GM19035 (cell line): ENCODE data around the gene AK5.

Source experiments
- ATAC-seq: cut with Tn5 transposase; IDR thresholded peaks from one replicate; pipeline ENCODE4 v1.9.1; 2021; ENCODE audit not compliant: unreplicated experiment

AK5 gene

GRCh38 chr1:77579547-77579946 is 297.7 kb downstream of the AK5 start:
- no peak for ATAC-seq

- no peak for ATAC-seq
These were observed 301.1 kb downstream of the AK5 start for GRCh38 chr1:77582905-77583304.

- ATAC-seq, result no peak
These were observed 301.7 kb downstream of the AK5 start for GRCh38 chr1:77583483-77583882.

GRCh38 chr1:77584884-77585283 is 303.1 kb downstream of the AK5 start:
- no peak for ATAC-seq

- no peak for ATAC-seq
These were observed 303.9 kb downstream of the AK5 start for GRCh38 chr1:77585610-77586314.

GRCh38 chr1:77589231-77589630 is 307.4 kb downstream of the AK5 start:
- ATAC-seq, result no peak

GRCh38 chr1:77590651-77591050 is 308.8 kb downstream of the AK5 start:
- no peak for ATAC-seq

- ATAC-seq, result no peak
These were observed 311.1 kb downstream of the AK5 start for GRCh38 chr1:77592906-77593305.

GRCh38 chr1:77594366-77595112 is 312.7 kb downstream of the AK5 start:
- peak; percentile 84 for ATAC-seq

GRCh38 chr1:77597310-77597709 is 315.5 kb downstream of the AK5 start:
- ATAC-seq, result no peak

GRCh38 chr1:77605246-77606026 is 323.6 kb downstream of the AK5 start:
- no peak for ATAC-seq

- no peak for ATAC-seq
These were observed 327.1 kb downstream of the AK5 start for GRCh38 chr1:77608893-77609292.
